Neural cell (in vitro differentiated cells): Measurements from ENCODE around the gene POLR2C.

Experiments used
- EP300 ChIP-seq: fragments of 450-650 bp; conservative IDR thresholded peaks from 2 replicates; pipeline ENCODE4 v1.6.1; 2014; ENCODE audit warnings: antibody characterized with exemption, mild to moderate bottlenecking, moderate library complexity; ENCODE audit not compliant: poor library complexity, severe bottlenecking
- EZH2 ChIP-seq: fragments of 200-600, 300-800 bp; shearing (Covaris generic), sonication (generic); IDR thresholded peaks from 2 replicates; pipeline ENCODE4 v1.6.1; 2014; ENCODE audit warnings: antibody characterized with exemption, low read length, borderline replicate concordance, mild to moderate bottlenecking; ENCODE audit not compliant: insufficient read depth, poor library complexity, severe bottlenecking
- POLR2AphosphoS5 ChIP-seq: IDR thresholded peaks from 2 replicates; pipeline ENCODE4 v1.6.1; 2012
- RAD21 ChIP-seq: fragments of 450-650 bp; conservative IDR thresholded peaks from 2 replicates; pipeline ENCODE4 v1.6.1; 2014; ENCODE audit warnings: antibody characterized with exemption, mild to moderate bottlenecking, moderate library complexity
- SMC3 ChIP-seq: fragments of 450-650 bp; conservative IDR thresholded peaks from 2 replicates; pipeline ENCODE4 v1.6.1; 2014; ENCODE audit warnings: antibody characterized with exemption, mild to moderate bottlenecking, moderate library complexity; ENCODE audit not compliant: poor library complexity
- TAF1 ChIP-seq: IDR thresholded peaks from 2 replicates; pipeline ENCODE4 v1.6.1; 2012; ENCODE audit warnings: low read depth
- TF ChIP-seq, protein P1 (sequence below): fragments of 450-650 bp; IDR thresholded peaks from 2 replicates; pipeline ENCODE4 v1.5.1; 2014; ENCODE audit warnings: antibody characterized with exemption, mild to moderate bottlenecking, moderate library complexity; ENCODE audit not compliant: poor library complexity, severe bottlenecking
- TF ChIP-seq, protein P2 (sequence below): IDR thresholded peaks from 2 replicates; pipeline ENCODE4 v1.6.1; 2012; ENCODE audit warnings: borderline replicate concordance

DNA sequence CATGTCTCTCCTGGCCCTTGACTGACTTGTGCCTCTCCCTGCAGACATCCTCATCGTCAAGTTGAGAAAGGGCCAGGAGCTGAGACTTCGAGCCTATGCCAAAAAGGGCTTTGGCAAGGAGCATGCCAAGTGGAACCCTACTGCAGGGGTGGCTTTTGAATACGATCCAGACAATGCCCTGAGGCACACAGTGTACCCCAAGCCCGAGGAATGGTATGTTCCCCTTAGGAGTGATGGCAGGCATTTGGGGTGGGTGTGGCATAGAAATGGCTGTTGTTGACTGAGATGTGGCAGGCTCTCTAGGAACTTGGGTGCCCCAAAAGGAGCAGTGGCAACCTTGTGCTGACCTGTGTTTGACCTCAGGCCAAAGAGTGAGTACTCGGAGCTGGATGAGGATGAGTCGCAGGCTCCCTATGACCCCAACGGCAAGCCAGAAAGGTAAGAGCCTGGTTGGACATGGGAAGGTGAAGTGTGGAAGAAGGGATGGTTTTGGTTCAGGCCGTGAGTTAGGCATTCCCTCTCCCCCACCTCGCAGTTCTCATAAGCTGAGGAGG lies 7.5 kb downstream of the POLR2C start:
- no peak for TF ChIP-seq TAF1
- no peak for TF ChIP-seq POLR2AphosphoS5
- TF ChIP-seq, protein P1, sequence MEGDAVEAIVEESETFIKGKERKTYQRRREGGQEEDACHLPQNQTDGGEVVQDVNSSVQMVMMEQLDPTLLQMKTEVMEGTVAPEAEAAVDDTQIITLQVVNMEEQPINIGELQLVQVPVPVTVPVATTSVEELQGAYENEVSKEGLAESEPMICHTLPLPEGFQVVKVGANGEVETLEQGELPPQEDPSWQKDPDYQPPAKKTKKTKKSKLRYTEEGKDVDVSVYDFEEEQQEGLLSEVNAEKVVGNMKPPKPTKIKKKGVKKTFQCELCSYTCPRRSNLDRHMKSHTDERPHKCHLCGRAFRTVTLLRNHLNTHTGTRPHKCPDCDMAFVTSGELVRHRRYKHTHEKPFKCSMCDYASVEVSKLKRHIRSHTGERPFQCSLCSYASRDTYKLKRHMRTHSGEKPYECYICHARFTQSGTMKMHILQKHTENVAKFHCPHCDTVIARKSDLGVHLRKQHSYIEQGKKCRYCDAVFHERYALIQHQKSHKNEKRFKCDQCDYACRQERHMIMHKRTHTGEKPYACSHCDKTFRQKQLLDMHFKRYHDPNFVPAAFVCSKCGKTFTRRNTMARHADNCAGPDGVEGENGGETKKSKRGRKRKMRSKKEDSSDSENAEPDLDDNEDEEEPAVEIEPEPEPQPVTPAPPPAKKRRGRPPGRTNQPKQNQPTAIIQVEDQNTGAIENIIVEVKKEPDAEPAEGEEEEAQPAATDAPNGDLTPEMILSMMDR: no peak
- no peak for TF ChIP-seq EZH2
- TF ChIP-seq SMC3: no peak
- no peak for TF ChIP-seq RAD21
- no peak for TF ChIP-seq EP300
- TF ChIP-seq, protein P2, sequence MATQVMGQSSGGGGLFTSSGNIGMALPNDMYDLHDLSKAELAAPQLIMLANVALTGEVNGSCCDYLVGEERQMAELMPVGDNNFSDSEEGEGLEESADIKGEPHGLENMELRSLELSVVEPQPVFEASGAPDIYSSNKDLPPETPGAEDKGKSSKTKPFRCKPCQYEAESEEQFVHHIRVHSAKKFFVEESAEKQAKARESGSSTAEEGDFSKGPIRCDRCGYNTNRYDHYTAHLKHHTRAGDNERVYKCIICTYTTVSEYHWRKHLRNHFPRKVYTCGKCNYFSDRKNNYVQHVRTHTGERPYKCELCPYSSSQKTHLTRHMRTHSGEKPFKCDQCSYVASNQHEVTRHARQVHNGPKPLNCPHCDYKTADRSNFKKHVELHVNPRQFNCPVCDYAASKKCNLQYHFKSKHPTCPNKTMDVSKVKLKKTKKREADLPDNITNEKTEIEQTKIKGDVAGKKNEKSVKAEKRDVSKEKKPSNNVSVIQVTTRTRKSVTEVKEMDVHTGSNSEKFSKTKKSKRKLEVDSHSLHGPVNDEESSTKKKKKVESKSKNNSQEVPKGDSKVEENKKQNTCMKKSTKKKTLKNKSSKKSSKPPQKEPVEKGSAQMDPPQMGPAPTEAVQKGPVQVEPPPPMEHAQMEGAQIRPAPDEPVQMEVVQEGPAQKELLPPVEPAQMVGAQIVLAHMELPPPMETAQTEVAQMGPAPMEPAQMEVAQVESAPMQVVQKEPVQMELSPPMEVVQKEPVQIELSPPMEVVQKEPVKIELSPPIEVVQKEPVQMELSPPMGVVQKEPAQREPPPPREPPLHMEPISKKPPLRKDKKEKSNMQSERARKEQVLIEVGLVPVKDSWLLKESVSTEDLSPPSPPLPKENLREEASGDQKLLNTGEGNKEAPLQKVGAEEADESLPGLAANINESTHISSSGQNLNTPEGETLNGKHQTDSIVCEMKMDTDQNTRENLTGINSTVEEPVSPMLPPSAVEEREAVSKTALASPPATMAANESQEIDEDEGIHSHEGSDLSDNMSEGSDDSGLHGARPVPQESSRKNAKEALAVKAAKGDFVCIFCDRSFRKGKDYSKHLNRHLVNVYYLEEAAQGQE: no peak
